Stimulated activated CD4-positive, alpha-beta T cell treated with anti-CD3 and anti-CD28 coated beads, Interleukin-4, amount 100 ng/mL, for 1 hour (primary cell): Measurements from ENCODE around the gene PARPBP.
"Not testable (repeated sequence)": the region's sequence is repeated elsewhere in the genome, so short reads cannot be mapped to it uniquely, and the experiment has no call there.

Experiments
- DNase-seq: peaks from one replicate; pipeline ENCODE4 v3.0.0-alpha.2; 2020

PARPBP gene

DNA sequence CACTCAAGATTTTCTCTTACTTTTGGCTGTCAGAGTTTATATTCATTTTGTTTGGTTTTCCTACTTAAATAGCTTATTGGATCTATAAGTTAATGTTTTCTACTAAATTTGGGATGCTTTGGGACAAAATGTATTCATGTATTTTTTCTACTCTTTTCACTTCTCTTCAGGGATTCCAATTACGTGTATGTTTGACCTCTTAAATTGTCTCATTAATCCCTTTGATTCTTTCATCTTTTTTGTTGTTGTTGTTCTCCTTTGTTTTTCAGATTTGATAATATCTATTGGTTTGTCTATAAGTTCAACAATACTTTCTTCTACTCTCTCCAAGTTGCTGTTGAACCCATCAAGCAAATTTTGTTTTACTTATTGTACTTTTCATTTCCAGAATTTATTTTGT is 43.4 kb downstream of the PARPBP start:
- no peak for DNase-seq

DNA sequence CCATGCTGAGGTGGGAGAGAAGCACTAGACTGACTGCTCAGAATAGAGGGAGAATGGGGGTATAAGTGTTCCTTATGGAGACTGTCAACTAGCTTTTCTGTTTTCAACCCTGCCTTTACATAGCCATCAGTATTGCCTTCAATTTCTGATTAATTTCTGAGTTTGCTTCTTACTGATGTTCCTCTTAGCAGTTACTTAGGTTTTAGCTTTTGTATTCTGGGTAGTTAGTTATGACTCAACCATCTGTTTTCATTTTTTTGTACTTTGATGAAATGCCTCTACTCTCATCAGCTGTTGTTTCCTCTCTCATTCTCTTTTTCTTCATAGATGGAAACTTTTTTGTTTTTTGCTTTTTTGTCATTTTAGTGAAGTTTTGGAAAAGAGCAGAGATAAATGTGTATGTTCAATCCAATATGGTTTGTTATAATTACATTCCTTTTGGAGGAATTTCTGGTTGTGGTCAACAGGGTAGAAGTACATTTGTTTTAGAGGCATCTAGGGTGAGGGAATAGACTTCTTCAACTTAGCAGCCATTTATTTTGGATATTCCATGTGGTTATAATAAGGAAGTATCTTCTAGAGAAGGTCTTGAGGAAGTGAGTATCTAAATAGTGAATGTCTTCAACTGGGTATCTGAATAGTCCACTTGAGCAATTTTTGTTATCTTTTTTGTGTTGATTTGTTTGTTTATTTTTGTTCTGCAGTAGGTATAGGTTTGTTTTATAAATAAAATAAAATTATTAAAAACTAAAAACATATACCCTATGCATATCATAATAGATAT is 48.0 kb downstream of the PARPBP start:
- DNase-seq: no peak

DNA sequence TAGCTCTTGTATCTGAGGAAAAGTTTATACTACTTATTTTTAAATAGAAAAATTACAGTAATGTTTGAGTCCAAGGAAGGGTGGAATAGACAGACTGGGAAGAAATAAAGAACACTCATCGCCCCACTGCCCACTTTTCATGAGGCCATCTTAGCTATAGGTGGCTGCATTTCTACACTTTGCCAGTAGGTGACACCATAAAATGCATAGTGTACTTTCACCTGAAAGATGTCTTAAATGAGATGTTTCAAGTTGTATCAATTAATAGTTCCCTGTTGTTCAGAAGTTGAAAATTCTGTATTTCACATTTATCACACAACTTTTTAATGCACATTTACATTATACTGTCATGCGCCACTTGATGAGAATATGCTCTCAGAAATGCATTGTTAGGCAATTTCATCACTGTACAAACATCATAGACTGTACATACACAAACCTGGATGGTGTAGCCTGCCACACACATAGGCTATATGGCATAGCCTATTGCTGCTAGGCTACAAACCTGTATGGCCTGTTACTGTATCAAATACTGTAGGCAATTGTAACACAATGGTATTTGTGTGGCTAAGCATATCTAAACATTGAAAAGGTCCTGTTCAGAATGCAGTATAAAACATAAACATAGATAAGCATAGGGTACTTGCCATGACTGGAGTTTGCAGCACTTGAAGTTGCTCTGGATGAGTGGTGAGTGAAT is 50.1 kb downstream of the PARPBP start:
- no peak for DNase-seq

DNA sequence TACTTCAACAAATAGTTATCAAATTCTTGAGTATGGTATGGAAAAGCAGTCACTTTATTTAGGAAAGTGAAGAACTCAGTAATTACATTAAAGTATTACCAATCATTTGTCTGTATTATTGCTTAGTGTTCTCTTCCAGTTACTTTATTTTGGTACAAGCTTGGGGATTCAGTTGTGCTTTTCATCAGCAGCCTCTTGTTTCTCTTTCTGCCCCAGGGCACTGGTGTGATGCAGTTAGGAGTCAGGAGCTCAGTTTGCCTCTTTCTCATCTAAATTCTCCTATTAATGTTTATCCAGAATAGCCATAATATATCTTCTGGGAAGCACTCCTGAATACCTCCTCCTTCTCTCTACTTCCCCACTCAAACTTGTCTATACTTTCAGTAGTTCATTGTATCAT is 52.0 kb downstream of the PARPBP start:
- no peak for DNase-seq

DNA sequence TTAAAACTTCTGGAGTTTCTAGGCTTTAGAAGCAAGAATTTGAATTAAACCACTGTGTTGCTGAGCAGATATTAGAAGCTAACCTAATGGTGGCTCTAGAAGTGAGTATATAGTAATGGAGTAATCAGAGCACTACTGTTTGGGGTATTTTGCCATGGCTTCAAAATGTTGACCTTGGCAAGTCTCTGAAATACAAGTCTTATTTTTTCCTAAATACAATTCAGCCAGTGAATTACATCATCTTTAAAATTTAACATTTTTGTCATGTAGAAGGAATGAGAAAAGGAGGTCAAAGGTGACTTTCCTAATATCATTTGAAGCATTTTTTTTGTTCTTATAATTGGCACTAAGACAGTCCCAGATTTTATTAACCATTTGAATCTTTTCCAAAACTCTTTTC is 52.5 kb downstream of the PARPBP start:
- no peak for DNase-seq

DNA sequence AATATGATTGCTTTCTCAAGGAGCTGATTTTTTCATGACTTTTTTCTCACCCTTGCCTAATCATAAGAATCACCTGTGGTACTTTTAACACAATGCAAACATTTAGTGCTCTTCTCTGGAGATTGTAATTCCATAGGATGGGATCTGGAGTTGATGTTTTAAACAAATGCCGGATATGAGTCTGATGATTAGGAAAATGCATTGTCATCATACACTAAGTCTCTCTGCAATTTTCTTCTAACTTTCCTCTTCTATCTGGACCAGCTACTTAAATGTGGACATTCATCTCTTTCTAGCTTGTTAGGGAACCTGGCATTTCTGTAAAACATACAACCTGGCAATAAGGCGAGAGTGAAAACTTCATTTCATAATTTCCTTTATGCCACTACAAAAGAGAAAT is 54.1 kb downstream of the PARPBP start:
- no peak for DNase-seq

DNA sequence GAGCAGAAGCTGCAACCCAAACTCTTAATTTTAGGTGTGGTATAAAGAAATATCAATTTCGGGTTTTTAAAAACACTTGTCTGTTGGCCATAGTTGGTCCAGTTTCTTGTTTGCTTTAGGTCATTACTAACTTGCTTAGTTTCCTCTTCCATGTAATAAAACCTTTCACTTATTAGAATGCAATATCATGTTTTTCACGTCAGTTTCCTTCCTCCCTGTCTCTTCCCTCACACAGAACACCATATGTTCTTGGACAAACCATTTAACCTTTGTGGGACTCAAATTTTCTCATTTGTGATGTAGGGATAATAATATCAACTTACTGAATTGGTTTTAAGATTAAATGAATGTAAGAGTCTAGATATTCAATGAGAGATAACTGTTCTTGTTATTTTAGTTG is 54.8 kb downstream of the PARPBP start:
- DNase-seq: no peak

DNA sequence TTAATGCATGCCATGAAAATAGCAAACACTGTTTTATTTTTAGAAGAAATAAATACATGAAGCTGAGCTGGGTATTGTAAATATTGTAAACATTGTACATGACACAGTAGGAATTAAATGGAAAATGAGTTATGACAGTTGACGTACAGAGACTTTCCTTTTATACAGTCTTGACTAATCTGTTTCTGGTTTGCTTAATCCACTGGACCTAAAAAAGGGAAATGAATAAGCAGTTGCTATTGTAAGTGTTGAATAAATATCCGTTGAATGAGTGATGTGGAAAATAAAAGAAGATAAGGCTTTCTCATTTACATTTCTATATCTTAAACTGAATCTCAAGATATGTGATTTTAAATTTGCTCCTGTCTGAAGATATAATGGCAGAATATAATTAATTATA is 62.7 kb downstream of the PARPBP start:
- no peak for DNase-seq

DNA sequence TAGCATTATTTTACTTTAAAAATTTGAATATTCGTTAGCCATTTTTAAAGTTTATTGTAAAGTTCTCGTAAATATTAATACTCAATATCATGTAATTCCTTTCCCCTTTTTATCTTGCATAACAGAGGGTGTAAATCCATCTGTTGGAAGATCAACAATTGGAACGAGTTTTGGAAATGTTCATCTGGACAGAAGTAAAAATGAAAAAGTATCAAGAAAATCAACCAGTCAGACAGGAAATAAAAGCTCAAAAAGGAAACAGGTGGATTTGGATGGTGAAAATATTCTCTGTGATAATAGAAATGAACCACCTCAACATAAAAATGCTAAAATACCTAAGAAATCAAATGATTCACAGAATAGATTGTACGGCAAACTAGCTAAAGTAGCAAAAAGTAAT is 75.8 kb downstream of the PARPBP start:
- DNase-seq: no peak

DNA sequence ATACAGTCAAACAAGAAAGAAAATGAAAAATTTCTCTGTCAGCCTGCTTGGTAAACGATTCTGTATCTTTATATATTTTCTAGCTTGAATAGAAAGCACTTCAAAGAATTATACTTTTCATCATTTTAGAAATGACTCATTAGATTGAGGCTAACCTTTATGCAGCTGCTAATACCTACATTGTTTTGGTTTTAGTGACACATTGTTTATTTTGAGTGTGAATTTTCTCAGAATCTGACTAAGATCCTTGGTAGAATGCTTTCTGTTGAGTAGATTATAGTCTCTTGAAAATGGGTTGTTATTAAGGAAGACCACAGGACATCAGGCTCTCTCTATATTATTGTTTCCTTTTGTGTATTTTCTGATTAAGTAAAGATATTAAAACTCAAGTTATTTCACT is 77.8 kb downstream of the PARPBP start, which contains the start of gene PMCH:
PMCH (minus strand) TSS at position 45 of the 400 bp plus-strand sequence. CDS start 63 bp downstream, outside the sequence.
- DNase-seq: no peak

DNA sequence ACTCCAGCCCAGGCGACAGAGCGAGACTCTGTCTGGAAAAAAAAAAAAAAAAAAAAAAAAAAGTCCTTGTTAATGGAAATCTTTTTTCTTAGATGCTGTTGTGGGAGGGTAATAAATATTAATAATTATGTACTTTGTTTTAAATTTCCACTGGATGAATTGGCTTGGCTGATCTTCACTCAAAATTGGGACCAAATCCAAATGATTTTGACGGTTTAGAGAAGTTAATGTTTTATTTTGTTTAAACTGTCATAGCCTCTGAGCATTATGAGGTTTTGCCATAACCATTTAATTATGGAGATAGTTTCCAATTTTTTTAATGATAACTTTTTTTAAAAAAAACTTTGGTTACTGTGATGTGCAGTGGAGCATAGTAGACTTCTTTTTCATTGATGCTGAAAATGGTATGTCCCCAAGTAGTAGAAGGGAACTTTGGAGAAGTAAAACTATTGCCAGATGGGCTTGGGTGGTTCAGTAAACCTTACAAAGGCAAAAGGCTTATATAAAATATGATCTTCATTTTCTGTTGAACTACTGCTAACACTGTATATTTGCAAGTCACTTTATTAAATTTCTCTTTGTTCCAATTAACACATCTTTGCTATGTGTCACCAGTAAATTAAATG is 81.6 kb downstream of the PARPBP start:
- no peak for DNase-seq

DNA sequence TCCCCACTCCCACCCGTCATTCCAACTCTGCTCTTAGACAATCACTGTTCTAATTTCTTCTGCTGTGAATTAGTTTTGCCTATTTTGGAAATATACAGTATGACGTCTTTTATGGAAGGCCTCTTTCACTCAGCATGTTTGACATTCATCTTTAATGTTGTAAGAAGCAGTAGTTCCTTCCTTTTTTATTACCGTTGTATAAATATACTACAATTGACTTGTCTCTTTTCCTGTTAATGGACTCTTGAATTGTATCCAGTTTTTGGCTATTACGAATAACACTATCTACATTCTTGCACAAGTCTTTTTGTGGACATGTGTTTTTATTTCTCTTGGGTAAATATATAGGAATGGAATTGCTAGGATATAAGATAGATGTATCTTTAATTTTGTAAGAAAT is 82.6 kb downstream of the PARPBP start:
- DNase-seq: no peak

DNA sequence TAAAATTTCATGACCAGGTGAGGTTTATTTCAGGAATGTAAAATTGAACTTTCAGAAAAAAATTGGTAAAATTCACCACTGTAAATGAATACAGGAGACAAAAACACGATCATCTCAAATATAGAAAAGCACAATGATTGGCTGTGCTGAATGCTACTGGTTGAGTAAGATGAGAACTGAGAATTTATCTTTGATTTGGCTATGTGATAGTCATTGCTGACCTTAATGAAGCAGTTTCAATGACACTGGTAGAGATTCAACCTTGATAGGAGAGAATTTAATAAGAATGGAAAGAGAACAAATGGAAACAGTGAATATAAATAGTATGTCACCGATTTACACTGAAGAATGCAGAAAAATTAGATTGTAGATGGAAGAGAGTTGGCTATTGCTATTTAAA is 84.0 kb downstream of the PARPBP start:
- no peak for DNase-seq

DNA sequence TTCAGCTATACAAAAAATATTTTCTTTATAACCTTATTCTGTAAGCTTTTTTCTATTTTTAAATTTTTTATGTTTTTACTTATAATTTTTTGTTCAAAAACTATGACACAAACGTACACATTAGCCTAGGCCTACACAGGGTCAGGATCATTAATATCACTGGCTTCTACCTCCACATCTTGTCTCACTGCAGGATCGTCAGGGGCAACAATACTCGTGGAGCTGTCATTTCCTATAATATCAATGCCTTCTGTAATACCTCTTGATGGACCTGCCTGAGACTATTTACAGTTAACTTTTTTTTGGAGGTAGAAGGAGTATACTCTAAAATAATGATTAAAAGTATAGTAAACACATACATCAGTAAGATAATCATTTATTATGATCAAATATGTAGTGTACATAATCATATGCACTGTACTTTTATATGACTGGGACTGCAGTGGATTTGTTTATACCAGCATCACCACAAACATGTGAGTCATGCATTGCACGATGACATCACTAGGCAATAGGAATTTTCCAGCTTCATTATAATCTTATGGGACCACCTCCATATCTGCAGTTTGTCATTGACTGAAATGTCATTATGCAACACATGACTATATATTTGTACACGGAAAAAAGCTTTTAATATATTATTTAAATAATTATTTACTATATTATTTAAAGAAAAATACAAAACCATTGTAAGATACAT is 96.2 kb downstream of the PARPBP start:
- no peak for DNase-seq

DNA sequence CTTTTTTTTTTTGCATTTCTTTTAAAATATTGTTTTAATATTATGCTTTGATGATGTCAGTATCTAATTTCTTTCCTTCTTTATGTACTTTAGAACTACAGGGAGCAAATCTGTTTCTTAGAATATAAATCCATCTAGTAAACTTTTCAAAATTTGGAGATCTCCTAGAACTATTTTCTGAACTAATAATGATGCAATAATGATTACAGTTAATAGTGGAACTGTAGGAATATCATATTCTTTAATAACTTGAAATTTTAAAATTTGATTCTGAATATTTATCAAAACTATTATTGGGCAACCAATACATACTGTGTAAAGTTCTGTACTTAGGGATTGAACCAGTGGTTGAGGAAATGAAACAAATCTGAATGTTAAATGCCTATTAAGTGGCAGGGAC is 100.8 kb downstream of the PARPBP start:
- DNase-seq: no peak

DNA sequence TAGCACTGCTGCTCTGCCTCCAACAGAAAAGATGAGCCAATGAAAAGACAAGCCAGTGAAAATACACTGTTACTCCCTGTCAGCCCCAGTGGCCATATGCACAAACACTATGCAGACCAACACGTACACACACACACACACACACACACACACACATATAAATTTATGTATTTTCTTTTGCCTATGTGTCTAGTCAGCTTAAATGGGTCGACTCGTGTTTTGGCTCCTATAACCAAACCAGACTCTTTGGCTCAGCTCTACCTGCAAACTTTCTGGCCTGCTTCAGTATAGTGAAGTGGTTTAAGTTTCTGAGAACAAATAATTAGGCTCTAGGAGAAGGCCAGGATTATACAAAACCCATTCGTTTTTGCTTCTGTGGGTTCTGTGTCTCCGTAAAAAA is 108.0 kb downstream of the PARPBP start:
- no peak for DNase-seq

DNA sequence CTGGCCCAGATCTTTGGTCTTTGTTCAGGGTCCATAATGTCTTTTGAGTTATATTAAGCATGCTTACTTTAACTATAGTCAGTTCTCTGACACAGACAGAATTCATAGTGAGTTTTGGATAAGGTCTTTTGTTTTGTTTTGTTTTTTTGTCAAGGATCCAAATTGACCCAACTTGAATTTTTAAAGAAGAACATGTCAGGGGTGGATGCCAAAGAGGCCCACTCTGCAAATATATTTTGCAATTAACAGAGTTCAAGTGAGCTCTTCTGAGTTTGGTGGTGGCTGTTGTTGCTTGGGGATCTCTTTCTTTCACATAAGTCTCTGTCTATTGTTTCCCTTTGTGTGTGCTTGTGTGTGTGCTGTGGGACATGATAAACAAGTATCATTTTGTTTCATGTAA is 112.1 kb downstream of the PARPBP start:
- DNase-seq: no peak

DNA sequence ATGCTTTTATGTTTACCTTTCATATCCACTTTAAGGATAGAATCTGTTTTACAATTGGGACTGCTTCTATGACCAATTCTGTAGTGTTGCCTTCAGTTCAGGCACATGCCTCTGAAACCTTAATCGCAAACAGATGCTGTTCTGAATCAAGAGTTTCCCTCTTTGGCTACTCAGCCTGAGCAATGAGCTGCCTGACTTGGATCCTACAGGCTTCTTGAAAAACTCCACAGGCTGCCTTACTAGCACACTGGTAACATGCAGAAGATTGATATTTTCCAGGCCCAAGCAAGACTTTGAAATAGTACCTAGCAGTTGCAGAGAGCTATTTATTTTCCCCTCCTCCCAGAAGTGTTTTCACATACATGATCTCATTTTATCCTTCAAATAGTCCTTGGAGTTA is 112.5 kb downstream of the PARPBP start:
- DNase-seq: no peak

DNA sequence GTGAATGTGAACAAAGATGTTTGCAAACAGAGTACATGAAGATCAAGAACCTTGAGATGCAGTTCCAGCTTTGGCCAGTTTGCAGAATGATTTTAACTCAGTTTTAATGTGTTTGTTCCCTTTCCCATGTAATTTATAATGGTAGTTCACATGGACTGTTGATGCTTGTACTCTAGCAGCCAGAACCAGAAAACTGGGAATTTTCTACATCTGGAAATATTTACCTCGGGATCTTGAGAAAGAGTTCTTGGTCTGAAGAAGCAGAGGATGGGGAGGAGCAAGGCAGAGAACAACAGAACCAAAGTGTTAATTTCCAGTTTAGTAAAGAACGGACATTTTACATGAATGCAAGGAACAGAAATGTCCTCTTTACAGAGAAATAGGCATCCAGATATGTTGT is 114.6 kb downstream of the PARPBP start:
- no peak for DNase-seq

DNA sequence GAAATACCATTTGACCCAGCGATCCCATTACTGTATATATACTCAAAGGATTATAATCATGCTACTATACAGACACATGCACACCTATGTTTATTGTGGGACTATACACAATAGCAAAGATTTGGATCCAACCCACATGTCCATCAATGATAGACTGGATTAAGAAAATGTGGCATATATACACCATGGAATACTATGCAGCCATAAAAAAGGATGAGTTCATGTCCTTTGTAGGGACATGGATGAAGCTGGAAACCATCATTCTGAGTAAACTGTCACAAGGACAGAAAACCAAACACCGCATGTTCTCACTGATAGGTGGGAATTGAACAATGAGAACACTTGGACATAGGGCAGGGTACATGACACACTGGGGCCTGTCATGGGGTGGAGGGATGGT is 120.9 kb downstream of the PARPBP start:
- DNase-seq: not testable (repeated sequence)
